ENCODE measurements around the gene SMAP1. TPM values are rescaled to one million over a fixed set of nuclear protein-coding genes. Genes with fewer than 3 reads are reported as not detected.

Gene SMAP1
- total and polyA plus RNA-seq, 4 donors, result 32.5 to 67.8 (median 47.6) TPM

DNA sequence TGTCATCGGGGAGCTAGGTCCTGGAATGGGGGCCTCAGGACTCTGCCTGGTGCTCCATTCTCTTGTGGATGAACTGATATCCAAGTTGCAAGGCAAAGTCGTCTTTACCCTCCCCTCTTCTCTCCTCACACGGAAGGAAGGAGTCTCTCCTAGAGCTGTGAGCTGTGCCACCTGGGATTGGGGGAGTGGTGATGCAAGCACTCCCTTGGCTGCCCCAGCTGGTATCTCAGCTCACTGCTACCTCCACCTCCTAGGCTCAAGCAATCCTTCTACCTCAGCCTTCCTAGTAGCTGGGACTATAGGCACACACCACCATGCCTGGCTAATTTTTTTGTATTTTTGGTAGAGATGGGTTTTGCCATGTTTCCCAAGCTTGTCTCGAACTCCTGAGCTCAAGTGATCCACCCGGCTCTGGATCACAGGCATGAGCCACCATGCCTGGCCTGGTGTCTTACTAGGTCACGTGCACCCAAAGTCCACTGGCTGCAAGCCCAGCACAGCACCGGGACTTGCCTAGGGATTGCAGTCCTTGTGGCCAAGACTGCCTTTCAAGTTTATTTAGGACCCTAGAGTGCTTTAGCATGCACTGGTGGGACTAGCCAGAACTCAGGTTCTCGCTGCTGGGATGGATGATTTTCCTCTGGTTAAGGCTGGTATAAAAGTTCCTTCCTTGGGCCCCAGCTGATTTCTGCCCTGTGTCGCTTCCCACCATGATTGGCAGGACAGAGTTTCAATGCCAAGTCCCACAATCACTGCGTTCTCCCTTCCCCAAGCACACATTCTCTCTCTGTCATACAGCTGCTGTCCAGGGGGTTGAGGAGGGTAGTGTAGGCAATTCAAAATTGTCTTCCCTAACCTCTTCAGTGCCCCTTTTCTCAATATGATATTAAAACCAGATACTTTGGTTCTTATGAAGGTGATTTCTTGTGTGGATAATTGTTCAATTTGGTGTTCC, 33.5 kb downstream of the SMAP1 start:
- no peak for DNase-seq (ENCODE audit: low read depth in 4 of 6, low spot score in 6 of 6)
- H3K4me1 ChIP-seq (ENCODE audit: control insufficient read depth, insufficient read depth, low read length), result no peaks in the 10 kb centered on the region
- 69% methylated on average over 4 of the region's 10 CpGs for WGBS (ENCODE audit: insufficient coverage)
- H3K27me3 ChIP-seq (ENCODE audit: control insufficient read depth, insufficient read depth, low read length), result no peaks in the 10 kb centered on the region
- no peak overlapping the region for H3K27ac ChIP-seq (ENCODE audit: low read depth, low read length)
- no peak overlapping the region for H3K4me3 ChIP-seq (ENCODE audit: low read depth, low read length)
- H3K36me3 ChIP-seq (ENCODE audit: control insufficient read depth, insufficient read depth, low read length), result peaks cover 11% of the 10 kb centered on the region
- no peaks in the 10 kb centered on the region for H3K9me3 ChIP-seq (ENCODE audit: control insufficient read depth, insufficient read depth, low read length)

DNA sequence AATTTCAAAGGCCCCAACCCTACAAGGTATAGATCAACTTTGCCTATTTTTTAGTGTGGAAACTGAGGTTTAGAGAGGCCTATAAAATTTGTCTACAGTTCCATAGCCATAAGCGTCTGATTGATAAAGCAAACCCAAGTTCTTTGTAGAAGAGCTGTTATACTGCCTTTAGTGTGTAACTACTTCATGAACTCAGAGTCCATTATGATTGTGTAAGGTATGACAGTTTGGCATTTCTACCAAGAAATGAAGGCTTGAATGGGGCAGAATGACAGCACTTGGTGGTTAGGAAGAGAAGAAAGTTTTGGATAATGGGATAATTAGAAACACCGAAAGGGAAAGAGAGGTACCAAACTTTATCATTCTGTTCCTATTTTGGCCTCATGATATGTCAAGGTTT, 38.1 kb downstream of the SMAP1 start:
- Histone ChIP-seq H3K4me3 (ENCODE audit: low read depth, low read length) (no peak overlapping the region), H3K4me1 (ENCODE audit: control insufficient read depth, insufficient read depth, low read length) (no peaks in the 10 kb centered on the region), H3K36me3 (ENCODE audit: control insufficient read depth, insufficient read depth, low read length) (peaks cover 4% of the 10 kb centered on the region), H3K27me3 (ENCODE audit: control insufficient read depth, insufficient read depth, low read length) (no peaks in the 10 kb centered on the region), H3K27ac (ENCODE audit: low read depth, low read length) (no peak overlapping the region), H3K9me3 (ENCODE audit: control insufficient read depth, insufficient read depth, low read length) (no peaks in the 10 kb centered on the region)
- no peak for DNase-seq (ENCODE audit: low read depth in 4 of 6, low spot score in 6 of 6)
- 100% methylated on average over 1 of the region's 2 CpGs for WGBS (ENCODE audit: insufficient coverage)

DNA sequence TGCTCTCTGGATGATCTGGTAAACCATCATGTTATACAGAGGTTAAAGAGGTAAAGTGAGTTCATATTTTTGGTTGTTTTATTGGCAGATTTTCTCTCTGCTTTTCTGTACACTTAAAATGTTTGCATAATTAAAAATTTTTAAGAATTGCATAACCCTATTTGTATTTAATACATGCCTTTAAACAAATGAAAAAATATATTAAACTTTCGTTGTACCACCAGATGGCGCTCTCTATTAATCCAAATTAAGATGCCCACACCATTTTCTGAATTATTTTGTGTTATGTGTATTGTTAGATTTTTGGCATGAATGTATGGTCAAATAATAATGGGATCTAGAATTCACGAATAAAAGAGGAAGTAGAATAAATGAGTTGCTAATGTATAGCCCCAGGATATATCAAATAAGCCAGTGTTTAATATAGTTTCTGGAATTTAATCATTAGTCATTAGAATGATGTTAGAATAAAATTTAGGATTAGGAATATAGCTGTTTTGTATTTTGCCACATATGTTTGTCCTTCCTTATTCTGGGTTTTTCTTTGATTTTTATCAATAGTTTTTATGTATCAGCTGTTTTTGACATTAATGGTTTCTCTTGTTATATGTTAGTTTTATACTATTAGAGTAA, 38.9 kb downstream of the SMAP1 start:
- no peak overlapping the region for H3K4me3 ChIP-seq (ENCODE audit: low read depth, low read length)
- H3K36me3 ChIP-seq (ENCODE audit: control insufficient read depth, insufficient read depth, low read length), result no peaks in the 10 kb centered on the region
- no peaks in the 10 kb centered on the region for H3K4me1 ChIP-seq (ENCODE audit: control insufficient read depth, insufficient read depth, low read length)
- DNase-seq (ENCODE audit: low read depth in 4 of 6, low spot score in 6 of 6), result peak in 5 of 6 donors; percentile 50 to 92 (median 60)
- no peaks in the 10 kb centered on the region for H3K27me3 ChIP-seq (ENCODE audit: control insufficient read depth, insufficient read depth, low read length)
- H3K9me3 ChIP-seq (ENCODE audit: control insufficient read depth, insufficient read depth, low read length), result no peaks in the 10 kb centered on the region
- H3K27ac ChIP-seq (ENCODE audit: low read depth, low read length), result no peak overlapping the region
- no CpG with 5 or more reads among the region's 3 CpGs for WGBS (ENCODE audit: insufficient coverage)

DNA sequence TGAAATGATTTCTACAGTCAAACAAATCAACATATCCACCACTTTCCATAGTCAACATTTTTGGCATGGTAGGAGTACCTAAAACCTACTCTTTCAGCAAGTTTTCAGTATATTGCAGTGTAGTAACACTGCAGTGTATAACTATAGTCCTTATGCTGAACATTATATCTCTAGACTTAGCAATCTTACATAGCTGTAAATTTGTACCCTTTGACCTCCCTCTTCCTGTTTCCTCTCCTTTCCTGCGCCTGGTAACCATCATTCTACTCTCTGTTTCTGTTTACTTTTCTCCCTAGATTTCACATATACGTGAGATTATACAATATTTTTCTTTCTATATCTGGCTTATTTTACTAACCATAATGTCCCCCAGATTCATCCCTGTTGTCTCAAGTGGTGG, 40.2 kb downstream of the SMAP1 start:
- DNase-seq (ENCODE audit: low read depth in 4 of 6, low spot score in 6 of 6), result no peak
- Histone ChIP-seq H3K4me3 (ENCODE audit: low read depth, low read length) (no peak overlapping the region), H3K9me3 (ENCODE audit: control insufficient read depth, insufficient read depth, low read length) (no peaks in the 10 kb centered on the region), H3K27me3 (ENCODE audit: control insufficient read depth, insufficient read depth, low read length) (no peaks in the 10 kb centered on the region), H3K27ac (ENCODE audit: low read depth, low read length) (no peak overlapping the region), H3K4me1 (ENCODE audit: control insufficient read depth, insufficient read depth, low read length) (no peaks in the 10 kb centered on the region), H3K36me3 (ENCODE audit: control insufficient read depth, insufficient read depth, low read length) (no peaks in the 10 kb centered on the region)
- WGBS (ENCODE audit: insufficient coverage), result 100% methylated on average over 1 of the region's 2 CpGs

DNA sequence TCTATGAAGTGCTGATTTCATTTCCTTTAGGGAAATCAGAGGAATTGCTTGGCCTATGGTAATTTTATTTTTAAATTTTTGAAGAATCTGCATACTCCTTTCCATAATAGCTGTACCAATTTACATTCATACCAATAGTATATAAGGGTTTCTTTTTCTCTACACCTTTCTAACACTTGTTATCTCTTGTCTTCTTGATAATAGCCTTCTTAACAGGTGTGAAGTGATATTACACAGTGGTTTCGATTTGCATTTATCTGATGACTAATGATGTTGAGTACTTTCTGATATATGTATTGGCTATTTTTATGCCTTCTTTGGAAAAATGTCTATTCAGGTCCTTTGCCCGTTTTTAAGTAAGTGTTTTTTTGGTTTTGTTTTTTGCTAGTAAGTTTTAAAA, 40.8 kb downstream of the SMAP1 start:
- H3K27ac ChIP-seq (ENCODE audit: low read depth, low read length), result no peak overlapping the region
- no peak overlapping the region for H3K4me3 ChIP-seq (ENCODE audit: low read depth, low read length)
- DNase-seq (ENCODE audit: low read depth in 4 of 6, low spot score in 6 of 6), result no peak
- H3K36me3 ChIP-seq (ENCODE audit: control insufficient read depth, insufficient read depth, low read length), result no peaks in the 10 kb centered on the region
- no peaks in the 10 kb centered on the region for H3K4me1 ChIP-seq (ENCODE audit: control insufficient read depth, insufficient read depth, low read length)
- H3K9me3 ChIP-seq (ENCODE audit: control insufficient read depth, insufficient read depth, low read length), result no peaks in the 10 kb centered on the region
- WGBS (ENCODE audit: insufficient coverage), result no CpG with 5 or more reads among the region's 2 CpGs
- no peaks in the 10 kb centered on the region for H3K27me3 ChIP-seq (ENCODE audit: control insufficient read depth, insufficient read depth, low read length)

DNA sequence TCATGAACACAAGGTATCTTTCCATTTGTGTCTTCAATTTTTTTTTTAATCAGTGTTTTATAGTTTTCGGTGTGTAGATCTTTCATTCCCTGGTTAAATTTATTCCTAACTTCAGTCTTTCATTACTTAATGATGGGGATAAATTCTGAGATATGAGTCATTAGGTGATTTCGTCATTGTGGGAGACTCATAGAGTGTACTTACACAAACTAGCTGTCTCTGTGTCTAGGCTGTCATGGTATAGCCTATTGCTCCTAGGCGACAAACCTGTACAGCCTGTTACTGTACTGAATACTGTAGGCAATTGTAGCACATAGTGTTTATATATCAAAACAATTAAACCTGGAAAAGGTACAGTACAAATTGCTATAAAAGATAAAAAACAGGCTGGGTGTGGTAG, 42.1 kb downstream of the SMAP1 start:
- no peak for DNase-seq (ENCODE audit: low read depth in 4 of 6, low spot score in 6 of 6)
- H3K9me3 ChIP-seq (ENCODE audit: control insufficient read depth, insufficient read depth, low read length), result peaks cover 6% of the 10 kb centered on the region
- no CpG with 5 or more reads among the region's 3 CpGs for WGBS (ENCODE audit: insufficient coverage)
- H3K27ac ChIP-seq (ENCODE audit: low read depth, low read length), result no peak overlapping the region
- H3K36me3 ChIP-seq (ENCODE audit: control insufficient read depth, insufficient read depth, low read length), result no peaks in the 10 kb centered on the region
- no peak overlapping the region for H3K4me3 ChIP-seq (ENCODE audit: low read depth, low read length)
- H3K4me1 ChIP-seq (ENCODE audit: control insufficient read depth, insufficient read depth, low read length), result no peaks in the 10 kb centered on the region
- H3K27me3 ChIP-seq (ENCODE audit: control insufficient read depth, insufficient read depth, low read length), result no peaks in the 10 kb centered on the region

DNA sequence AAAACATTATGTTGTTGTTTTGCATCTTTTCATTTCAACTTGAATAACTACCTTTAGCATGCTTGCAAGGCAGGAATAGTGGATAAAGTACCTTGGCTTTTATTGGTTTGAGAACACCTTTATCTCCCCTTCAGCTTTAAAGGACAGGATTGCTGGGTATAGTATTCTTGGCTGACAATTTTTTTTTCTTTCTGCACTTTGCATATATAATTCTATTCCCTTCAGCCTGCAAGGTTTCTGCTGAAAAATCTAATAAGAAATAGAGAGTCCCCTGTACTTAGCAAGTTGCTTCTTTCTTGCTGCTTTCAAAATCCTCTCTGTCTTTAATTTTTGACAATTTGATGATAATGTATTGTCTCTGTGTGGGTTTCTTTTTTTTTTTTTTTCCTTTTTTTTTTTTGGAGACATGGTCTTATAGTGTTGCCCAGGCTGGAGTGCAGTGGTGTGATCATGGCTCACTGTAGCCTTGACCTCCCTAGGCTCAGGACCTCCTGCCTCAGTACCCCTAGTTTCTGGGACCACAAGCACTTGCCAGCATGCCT, 47.1 kb downstream of the SMAP1 start:
- Histone ChIP-seq H3K4me1 (ENCODE audit: control insufficient read depth, insufficient read depth, low read length) (no peaks in the 10 kb centered on the region), H3K4me3 (ENCODE audit: low read depth, low read length) (no peak overlapping the region), H3K9me3 (ENCODE audit: control insufficient read depth, insufficient read depth, low read length) (peaks cover 6% of the 10 kb centered on the region), H3K27me3 (ENCODE audit: control insufficient read depth, insufficient read depth, low read length) (no peaks in the 10 kb centered on the region), H3K36me3 (ENCODE audit: control insufficient read depth, insufficient read depth, low read length) (no peaks in the 10 kb centered on the region), H3K27ac (ENCODE audit: low read depth, low read length) (no peak overlapping the region)
- DNase-seq (ENCODE audit: low read depth in 4 of 6, low spot score in 6 of 6), result no peak

DNA sequence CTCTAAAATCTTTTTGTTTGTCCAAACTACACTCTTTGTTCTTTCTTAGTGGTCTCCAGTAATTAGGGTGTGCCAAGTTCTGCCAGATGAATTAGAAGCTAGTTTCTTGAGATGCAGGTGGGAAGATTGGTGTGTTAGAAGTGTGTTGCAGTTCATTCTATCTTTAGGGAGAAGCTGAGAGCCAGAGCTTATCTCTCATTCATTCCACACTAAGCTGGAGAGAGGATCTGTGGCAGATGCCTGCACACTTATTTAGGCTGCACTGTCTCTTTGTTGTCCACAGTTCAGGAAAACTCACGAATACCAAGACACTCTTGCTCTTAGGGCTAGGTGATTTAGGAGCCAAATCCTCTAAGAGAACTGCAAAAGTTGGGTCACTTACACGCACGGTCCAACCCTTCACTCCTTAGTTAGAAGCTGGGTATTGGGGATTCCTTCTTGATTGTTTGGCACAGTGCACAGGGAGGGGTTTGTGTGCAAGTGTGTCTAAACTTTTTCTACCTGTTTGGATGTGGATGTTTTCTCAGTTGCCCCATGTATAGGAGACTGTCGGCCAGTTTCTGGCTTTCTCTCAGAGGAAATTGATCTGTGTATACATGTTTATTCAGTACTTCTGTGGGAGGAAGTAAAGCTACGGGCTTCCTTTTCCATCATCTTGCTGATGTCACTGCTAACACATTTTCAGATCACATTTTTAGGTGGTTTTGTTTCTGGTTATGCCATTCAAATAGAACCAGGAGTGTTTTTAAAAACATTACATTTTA, 49.5 kb downstream of the SMAP1 start:
- H3K4me1 ChIP-seq (ENCODE audit: control insufficient read depth, insufficient read depth, low read length), result no peaks in the 10 kb centered on the region
- WGBS (ENCODE audit: insufficient coverage), result 86% methylated on average over 2 of the region's 5 CpGs
- no peaks in the 10 kb centered on the region for H3K27me3 ChIP-seq (ENCODE audit: control insufficient read depth, insufficient read depth, low read length)
- no peak overlapping the region for H3K4me3 ChIP-seq (ENCODE audit: low read depth, low read length)
- H3K27ac ChIP-seq (ENCODE audit: low read depth, low read length), result no peak overlapping the region
- no peaks in the 10 kb centered on the region for H3K36me3 ChIP-seq (ENCODE audit: control insufficient read depth, insufficient read depth, low read length)
- no peak for DNase-seq (ENCODE audit: low read depth in 4 of 6, low spot score in 6 of 6)
- H3K9me3 ChIP-seq (ENCODE audit: control insufficient read depth, insufficient read depth, low read length), result peaks cover 6% of the 10 kb centered on the region

DNA sequence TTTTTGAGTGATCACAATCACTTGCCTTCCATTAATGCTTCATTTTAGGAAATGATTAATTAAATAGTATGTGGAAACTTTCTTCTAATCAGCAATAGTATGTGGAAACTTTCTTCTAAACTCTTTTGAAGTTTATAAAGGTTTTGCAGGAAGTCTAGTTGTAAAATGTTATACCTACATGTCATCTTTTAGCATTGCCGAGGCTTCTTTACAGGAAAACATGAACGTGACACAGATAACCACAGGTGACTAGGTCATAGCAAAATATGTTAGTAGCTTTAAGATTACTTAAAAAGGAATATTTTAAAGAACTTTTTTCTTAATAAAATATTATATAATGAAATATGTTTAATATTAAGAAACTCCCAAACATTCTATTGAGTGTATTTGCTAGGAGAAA, 56.8 kb downstream of the SMAP1 start:
- no CpG with 5 or more reads among the region's 2 CpGs for WGBS (ENCODE audit: insufficient coverage)
- no peaks in the 10 kb centered on the region for H3K27me3 ChIP-seq (ENCODE audit: control insufficient read depth, insufficient read depth, low read length)
- DNase-seq (ENCODE audit: low read depth in 4 of 6, low spot score in 6 of 6), result no peak

More for the DNA sequence above, 56.8 kb downstream of the SMAP1 start:
- no peaks in the 10 kb centered on the region for H3K9me3 ChIP-seq (ENCODE audit: control insufficient read depth, insufficient read depth, low read length)
- H3K4me1 ChIP-seq (ENCODE audit: control insufficient read depth, insufficient read depth, low read length), result no peaks in the 10 kb centered on the region
- H3K27ac ChIP-seq (ENCODE audit: low read depth, low read length), result no peak overlapping the region
- no peaks in the 10 kb centered on the region for H3K36me3 ChIP-seq (ENCODE audit: control insufficient read depth, insufficient read depth, low read length)
- no peak overlapping the region for H3K4me3 ChIP-seq (ENCODE audit: low read depth, low read length)
